ENCODE measurements around the gene CA5A. TPM values are rescaled to one million over a fixed set of nuclear protein-coding genes. Genes with fewer than 3 reads are reported as not detected.

The CA5A gene
- total RNA-seq, 1 experiment from 2014 or later = not detected

DNA sequence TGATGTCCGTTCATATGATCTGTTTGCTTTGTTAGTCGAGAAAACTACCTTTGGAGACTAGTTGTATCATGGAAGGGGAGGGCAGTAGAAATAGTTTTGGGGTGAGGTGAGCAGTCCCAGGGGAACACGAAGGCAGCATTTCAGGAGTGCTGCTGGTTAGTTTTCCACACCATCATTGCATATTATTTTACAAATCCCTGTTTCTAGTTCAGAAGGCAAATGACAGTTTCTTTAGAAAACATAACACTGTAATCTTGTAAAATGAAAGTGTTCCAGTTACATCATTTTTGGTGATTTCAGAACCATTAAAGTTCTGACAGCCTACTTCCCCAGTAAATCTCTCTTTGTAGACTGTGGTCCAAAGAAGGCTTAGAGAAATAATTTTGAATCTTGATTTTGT, 40.3 kb upstream of the CA5A start:
- peaks cover 17% of the 10 kb centered on the region for H3K36me3 Mint-ChIP-seq (ENCODE audit: insufficient read depth, unreplicated experiment)
- intact Hi-C loops (cut with micrococcal nuclease; ENCODE audit: unreplicated experiment) = no loop called here
- H3K27ac Mint-ChIP-seq (ENCODE audit: unreplicated experiment) = no peak overlapping the region
- H3K4me3 Mint-ChIP-seq (ENCODE audit: low read depth, unreplicated experiment) = no peak overlapping the region
- peaks cover 3% of the 10 kb centered on the region for H3K9me3 Mint-ChIP-seq (ENCODE audit: low read depth, unreplicated experiment)
- DNase-seq = no peak
- TF ChIP-seq, protein P1, sequence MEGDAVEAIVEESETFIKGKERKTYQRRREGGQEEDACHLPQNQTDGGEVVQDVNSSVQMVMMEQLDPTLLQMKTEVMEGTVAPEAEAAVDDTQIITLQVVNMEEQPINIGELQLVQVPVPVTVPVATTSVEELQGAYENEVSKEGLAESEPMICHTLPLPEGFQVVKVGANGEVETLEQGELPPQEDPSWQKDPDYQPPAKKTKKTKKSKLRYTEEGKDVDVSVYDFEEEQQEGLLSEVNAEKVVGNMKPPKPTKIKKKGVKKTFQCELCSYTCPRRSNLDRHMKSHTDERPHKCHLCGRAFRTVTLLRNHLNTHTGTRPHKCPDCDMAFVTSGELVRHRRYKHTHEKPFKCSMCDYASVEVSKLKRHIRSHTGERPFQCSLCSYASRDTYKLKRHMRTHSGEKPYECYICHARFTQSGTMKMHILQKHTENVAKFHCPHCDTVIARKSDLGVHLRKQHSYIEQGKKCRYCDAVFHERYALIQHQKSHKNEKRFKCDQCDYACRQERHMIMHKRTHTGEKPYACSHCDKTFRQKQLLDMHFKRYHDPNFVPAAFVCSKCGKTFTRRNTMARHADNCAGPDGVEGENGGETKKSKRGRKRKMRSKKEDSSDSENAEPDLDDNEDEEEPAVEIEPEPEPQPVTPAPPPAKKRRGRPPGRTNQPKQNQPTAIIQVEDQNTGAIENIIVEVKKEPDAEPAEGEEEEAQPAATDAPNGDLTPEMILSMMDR (IDR thresholded peaks at IDR 0.05; ENCODE audit: unreplicated experiment) = no peak
- CTCF ChIA-PET = no interaction called here
- H3K4me1 Mint-ChIP-seq (ENCODE audit: low read depth, unreplicated experiment) = no peaks in the 10 kb centered on the region
- H3K27me3 Mint-ChIP-seq (ENCODE audit: unreplicated experiment) = no peaks in the 10 kb centered on the region
- no TSS peak for BruUV-seq (replicated peaks)

DNA sequence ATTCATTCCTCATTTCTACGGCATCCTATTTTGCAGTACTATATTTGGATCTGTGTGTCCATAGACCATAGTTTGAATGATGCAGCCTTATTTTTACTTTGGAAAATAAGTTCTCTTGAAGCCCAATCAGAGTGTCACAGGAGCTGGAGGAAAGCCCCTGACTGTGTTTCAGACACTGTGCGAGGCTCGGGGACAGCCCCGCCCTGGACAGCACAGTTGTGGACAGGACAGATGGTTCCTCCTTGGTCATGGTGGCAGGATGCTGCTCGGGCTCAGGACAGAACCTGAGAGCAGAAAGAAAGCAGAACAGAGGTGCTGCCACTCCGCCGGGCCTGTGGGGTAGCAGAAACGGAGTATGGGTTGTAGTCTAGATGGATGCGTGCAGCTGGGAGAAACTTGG, 37.8 kb upstream of the CA5A start:
- BruUV-seq (replicated peaks) = no TSS peak
- no peaks in the 10 kb centered on the region for H3K4me1 Mint-ChIP-seq (ENCODE audit: low read depth, unreplicated experiment)
- no peaks in the 10 kb centered on the region for H3K27me3 Mint-ChIP-seq (ENCODE audit: unreplicated experiment)
- TF ChIP-seq, protein P1 (IDR thresholded peaks at IDR 0.05; ENCODE audit: unreplicated experiment) = no peak
- peaks cover 17% of the 10 kb centered on the region for H3K36me3 Mint-ChIP-seq (ENCODE audit: insufficient read depth, unreplicated experiment)
- CTCF ChIA-PET = no interaction called here
- H3K9me3 Mint-ChIP-seq (ENCODE audit: low read depth, unreplicated experiment) = peaks cover 9% of the 10 kb centered on the region
- H3K27ac Mint-ChIP-seq (ENCODE audit: unreplicated experiment) = no peak overlapping the region
- intact Hi-C loops (cut with micrococcal nuclease; ENCODE audit: unreplicated experiment) = no loop called here
- no peak overlapping the region for H3K4me3 Mint-ChIP-seq (ENCODE audit: low read depth, unreplicated experiment)
- DNase-seq = no peak

DNA sequence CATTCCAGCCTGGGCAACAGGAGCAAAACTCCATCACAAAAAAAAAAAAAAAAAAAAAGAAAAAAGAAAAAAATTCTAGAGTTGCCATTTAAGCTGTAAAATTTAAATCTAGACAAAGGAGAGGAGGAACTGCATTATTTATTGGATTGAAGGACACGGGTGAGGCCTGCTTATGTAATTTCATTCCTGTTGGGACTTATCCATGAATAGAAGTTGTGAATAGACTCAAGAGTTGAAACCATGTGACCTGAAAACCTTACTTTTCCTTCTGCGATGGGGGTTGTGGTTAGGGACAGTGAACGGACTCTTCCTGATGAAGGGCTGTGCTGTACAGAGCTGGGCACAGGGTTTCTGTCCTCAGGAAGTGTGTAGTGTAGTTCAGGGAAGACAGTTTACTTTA, 37.4 kb upstream of the CA5A start:
- intact Hi-C loops (cut with micrococcal nuclease; ENCODE audit: unreplicated experiment) = no loop called here
- CTCF ChIA-PET = interaction anchor here (0.6 to 0.7 kb wide), 2 partner anchors 108 to 593 kb away, joined by 3 to 5 read pairs; no protein-coding TSS in a partner anchor

DNA sequence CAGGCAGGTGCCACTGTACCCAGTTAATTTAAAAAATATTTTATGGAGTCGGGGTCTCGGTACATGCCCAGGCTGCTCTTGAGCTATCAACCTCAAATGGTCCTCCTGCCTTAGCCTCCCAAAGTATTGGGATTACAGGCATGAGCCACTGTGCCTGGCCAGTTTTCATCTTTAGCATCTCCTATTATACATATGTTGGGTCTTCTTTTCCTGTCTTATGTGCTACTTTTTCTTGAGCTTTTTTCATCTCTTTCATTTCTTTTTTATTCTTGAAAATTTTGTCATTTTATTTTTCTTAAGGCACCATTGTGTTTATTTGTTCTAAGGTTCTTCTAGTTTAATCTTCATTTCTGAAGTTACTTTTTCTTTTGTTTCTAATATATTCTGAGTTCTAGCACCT, 35.6 kb upstream of the CA5A start:
- Mint-ChIP-seq H3K4me1 (ENCODE audit: low read depth, unreplicated experiment) (no peaks in the 10 kb centered on the region), H3K27ac (ENCODE audit: unreplicated experiment) (no peak overlapping the region), H3K9me3 (ENCODE audit: low read depth, unreplicated experiment) (peaks cover 9% of the 10 kb centered on the region), H3K36me3 (ENCODE audit: insufficient read depth, unreplicated experiment) (peaks cover 7% of the 10 kb centered on the region), H3K27me3 (ENCODE audit: unreplicated experiment) (no peaks in the 10 kb centered on the region), H3K4me3 (ENCODE audit: low read depth, unreplicated experiment) (no peak overlapping the region)
- CTCF ChIA-PET = no interaction called here
- DNase-seq = no peak
- BruUV-seq (replicated peaks) = no TSS peak
- TF ChIP-seq, protein P1 (IDR thresholded peaks at IDR 0.05; ENCODE audit: unreplicated experiment) = no peak
- intact Hi-C loops (cut with micrococcal nuclease; ENCODE audit: unreplicated experiment) = no loop called here

More for the DNA sequence above, 37.4 kb upstream of the CA5A start:
- H3K9me3 Mint-ChIP-seq (ENCODE audit: low read depth, unreplicated experiment) = peaks cover 9% of the 10 kb centered on the region
- H3K27me3 Mint-ChIP-seq (ENCODE audit: unreplicated experiment) = no peaks in the 10 kb centered on the region
- H3K4me3 Mint-ChIP-seq (ENCODE audit: low read depth, unreplicated experiment) = no peak overlapping the region
- no TSS peak for BruUV-seq (replicated peaks)
- peaks cover 17% of the 10 kb centered on the region for H3K36me3 Mint-ChIP-seq (ENCODE audit: insufficient read depth, unreplicated experiment)
- no peak for DNase-seq
- H3K4me1 Mint-ChIP-seq (ENCODE audit: low read depth, unreplicated experiment) = no peaks in the 10 kb centered on the region
- TF ChIP-seq, protein P1 (IDR thresholded peaks at IDR 0.05; ENCODE audit: unreplicated experiment) = no peak
- H3K27ac Mint-ChIP-seq (ENCODE audit: unreplicated experiment) = no peak overlapping the region
